Stimulated activated CD4-positive, alpha-beta T cell treated with anti-CD3 and anti-CD28 coated beads, Interleukin-15, amount 100 ng/mL, for 1 hour (primary cell): ENCODE measurements around the gene SPC24.
A peak's percentile ranks its signal among the peaks of the same experiment; 100 is the strongest.

Experiments
- DNase-seq, 2 donors: peaks; one replicate each; pipeline ENCODE4 v3.0.0-alpha.2; 2020; ENCODE audit warnings: low read depth in 1 of 2, low spot score in 1 of 2

The SPC24 gene

GRCh38 chr19:11155373-11156120, at the start of gene SPC24:
Gene SPC24 (minus strand): TSS chr19:11155782. CDS start chr19:11155776, 6 bp downstream.
- DNase-seq: peak; percentile 74 to 77

- DNase-seq: no peak
These were observed 49.4 kb upstream of the SPC24 start for GRCh38 chr19:11204943-11205349.

GRCh38 chr19:11204076-11204602, 48.6 kb upstream of the SPC24 start:
- no peak for DNase-seq

- peak in 1 of 2 donors; percentile 20 for DNase-seq
These were observed 47.9 kb upstream of the SPC24 start for GRCh38 chr19:11203194-11204075.

GRCh38 chr19:11202488-11203193, 47.1 kb upstream of the SPC24 start:
- no peak for DNase-seq

- no peak for DNase-seq
These were observed 46.2 kb upstream of the SPC24 start for GRCh38 chr19:11201791-11202190.

GRCh38 chr19:11200931-11201330, 45.3 kb upstream of the SPC24 start:
- no peak for DNase-seq

- DNase-seq: no peak
These were observed 44.5 kb upstream of the SPC24 start for GRCh38 chr19:11200015-11200574.

GRCh38 chr19:11199517-11199916, 43.9 kb upstream of the SPC24 start:
- no peak for DNase-seq

GRCh38 chr19:11198769-11199424, 43.3 kb upstream of the SPC24 start:
- DNase-seq: no peak

- DNase-seq: no peak
These were observed 42.6 kb upstream of the SPC24 start for GRCh38 chr19:11198175-11198534.

- DNase-seq: peak; percentile 62 to 69
These were observed 42.0 kb upstream of the SPC24 start, which contains the start of gene KANK2 for GRCh38 chr19:11197291-11198174. Gene KANK2 (minus strand): TSS chr19:11197545. CDS start chr19:11194511, 3,034 bp downstream.

- DNase-seq: no peak
These were observed 41.1 kb upstream of the SPC24 start for GRCh38 chr19:11196406-11197287.

GRCh38 chr19:11195681-11196080, 40.1 kb upstream of the SPC24 start:
- no peak for DNase-seq

GRCh38 chr19:11194656-11195558, 39.3 kb upstream of the SPC24 start:
- no peak for DNase-seq

GRCh38 chr19:11194173-11194572, 38.6 kb upstream of the SPC24 start:
- DNase-seq: no peak
